K562 (cell line): ENCODE data around the gene FBLN2. TPM values are rescaled to one million over a fixed set of nuclear protein-coding genes. Genes with fewer than 3 reads are reported as not detected.

ENCODE experiments used
- ZNF318 ChIP-seq, 2 experiments: fragments of 450-650 bp; IDR thresholded peaks; 2 replicates each; pipeline ENCODE4 v1.6.1; 2016; ENCODE audit warnings: mild to moderate bottlenecking in 2 of 2, borderline replicate concordance in 1 of 2, low read depth in 1 of 2, moderate library complexity in 1 of 2
- polyA plus RNA-seq, 8 experiments: library from polyadenylated mRNA; depleted of rRNA in 4 of 8; stranded (reverse) in 5 of 8; unstranded in 3 of 8; fragments of >200 nt; fragmentation: Nextera tagmentation in 2 of 8; fragmentation: Illumina TruSeq in 1 of 8; extraction: Ambion mirVana in 2 of 8; extraction: Trizol in 1 of 8; gene quantifications; 2 replicates each; pipeline versions ENCODE4 v1.2.1 to v1.2.3, GENCODE V29; 2011 to 2014; ENCODE audit warnings: inconsistent platforms in 1 of 8, missing spikeins in 1 of 8
- total RNA-seq, 7 experiments: library from RNA; depleted of rRNA in 6 of 7; stranded (reverse); fragments of >200 nt in 6 of 7; fragmentation: Illumina TruSeq in 2 of 7; extraction: Trizol in 2 of 7; gene quantifications; 2 replicates each; pipeline versions ENCODE4 v1.2.1 to v1.2.3, GENCODE V29; 2011 to 2021; ENCODE audit warnings: low replicate concordance in 1 of 7

FBLN2 gene
- total and polyA plus RNA-seq, 9 of the 15 experiments (the other 6 are each of a cell fraction or from before 2014, with no cell fraction given): 0.03 to 0.10 (median 0.04) TPM; not detected in 6

- TF ChIP-seq ZNF318 (IDR thresholded peaks at IDR 0.05; ENCODE audit: borderline replicate concordance in 1 of 2, low read depth in 1 of 2): no peak
Measured at GRCh38 chr3:13526626-13526949, 22.3 kb upstream of the FBLN2 start (continued).
